Endodermal cell (in vitro differentiated cells): ENCODE results near the gene NFATC2. TPM values are rescaled to one million over a fixed set of nuclear protein-coding genes. Genes with fewer than 3 reads are reported as not detected.

Experiments used
- DNase-seq: peaks from one replicate; pipeline ENCODE4 v3.0.0-alpha.2; 2017
- H3K27ac ChIP-seq: 2 replicates; pipeline ENCODE4 v1.5.1; 2013; ENCODE audit warnings: mild to moderate bottlenecking, low read depth, low read length, moderate library complexity
- H3K27me3 ChIP-seq: 2 replicates; pipeline ENCODE4 v1.6.1; 2013; ENCODE audit warnings: mild to moderate bottlenecking, low read length, moderate library complexity; ENCODE audit not compliant: insufficient read depth, control insufficient read depth, poor library complexity, severe bottlenecking
- H3K36me3 ChIP-seq: 2 replicates; pipeline ENCODE4 v1.7.0; 2013; ENCODE audit warnings: mild to moderate bottlenecking, low read length, moderate library complexity; ENCODE audit not compliant: control insufficient read depth, insufficient read depth
- H3K4me1 ChIP-seq: one replicate; pipeline ENCODE4 v1.7.0; 2013; ENCODE audit warnings: low read length; ENCODE audit not compliant: control insufficient read depth, insufficient read depth
- H3K4me3 ChIP-seq: 2 replicates; pipeline ENCODE4 v1.5.1; 2013; ENCODE audit warnings: mild to moderate bottlenecking, low read length, moderate library complexity
- H3K9ac ChIP-seq: 2 replicates; pipeline ENCODE4 v1.6.1; 2013; ENCODE audit warnings: mild to moderate bottlenecking, low read length, moderate library complexity; ENCODE audit not compliant: poor library complexity, severe bottlenecking; ENCODE audit errors: extremely low read depth
- H3K9me3 ChIP-seq: 2 replicates; pipeline ENCODE4 v1.6.1; 2013; ENCODE audit warnings: mild to moderate bottlenecking, low read length, moderate library complexity; ENCODE audit not compliant: control insufficient read depth
- H3K27ac Mint-ChIP-seq: 2 replicates; pipeline ENCODE4 v1.8.0; 2020; ENCODE audit warnings: mixed read lengths
- H3K27me3 Mint-ChIP-seq: 2 replicates; pipeline ENCODE4 v1.8.0; 2021; ENCODE audit warnings: mild to moderate bottlenecking, mixed read lengths; ENCODE audit not compliant: insufficient read depth
- H3K36me3 Mint-ChIP-seq: 2 replicates; pipeline ENCODE4 v1.8.0; 2020; ENCODE audit warnings: low read depth, mixed read lengths
- H3K4me1 Mint-ChIP-seq: 2 replicates; pipeline ENCODE4 v1.8.0; 2020; ENCODE audit warnings: mixed read lengths
- H3K4me3 Mint-ChIP-seq: 2 replicates; pipeline ENCODE4 v1.8.0; 2020; ENCODE audit warnings: mild to moderate bottlenecking, moderate library complexity, mixed read lengths
- H3K9me3 Mint-ChIP-seq: 2 replicates; pipeline ENCODE4 v1.8.0; 2020; ENCODE audit warnings: mild to moderate bottlenecking, mixed read lengths
- WGBS, 2 experiments: methylation state at CpG; one replicate each; pipeline versions ENCODE4 v1.1.5 to v1.1.7; 2013; ENCODE audit warnings: missing lambda C conversion rate in 2 of 2, mixed read lengths in 1 of 2; ENCODE audit not compliant: insufficient coverage in 1 of 2, insufficient read length in 1 of 2; 5-methylcytosine and 5-hydroxymethylcytosine counted together
- total RNA-seq, 2 donors: library from RNA; stranded (reverse); fragmentation: NEBNext Ultra II Directional in 1 of 2; extraction: Animal tissue kit (Norgen Biotek cat#: 25700) in 1 of 2; gene quantifications; 2 replicates in 1 of 2; 3 replicates in 1 of 2; pipeline ENCODE4 v1.2.1, GENCODE V29; 2021
- TF ChIP-seq, protein P1 (sequence below): fragments of 200-600 bp; sonication (generic); conservative IDR thresholded peaks from 2 replicates; pipeline ENCODE4 v1.5.0; 2021; ENCODE audit warnings: antibody characterized with exemption, mild to moderate bottlenecking

The NFATC2 gene
- total RNA-seq, 2 donors from 2014 or later, result 1.5 to 2.1 TPM

DNA sequence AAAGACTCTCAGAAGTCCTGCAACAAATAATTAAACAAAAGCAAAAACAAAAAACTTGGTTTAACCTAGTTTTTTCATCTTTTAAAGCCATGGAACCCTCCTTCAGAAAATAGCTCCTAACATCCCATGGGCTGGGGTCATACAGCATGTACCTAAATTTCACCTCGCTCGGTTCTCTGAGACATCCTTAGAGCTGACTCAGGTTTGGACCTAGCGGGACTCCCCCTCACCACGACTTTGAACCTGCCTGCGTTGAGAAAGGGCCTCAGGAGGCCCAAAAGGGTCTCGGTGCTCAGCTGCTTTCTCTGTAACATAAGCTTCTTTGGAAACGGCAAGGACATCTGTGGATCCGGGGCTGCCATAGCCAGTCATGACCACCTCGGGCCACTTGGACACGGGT lies 112.8 kb downstream of the NFATC2 start:
- H3K27ac Mint-ChIP-seq, result no peak overlapping the region

DNA sequence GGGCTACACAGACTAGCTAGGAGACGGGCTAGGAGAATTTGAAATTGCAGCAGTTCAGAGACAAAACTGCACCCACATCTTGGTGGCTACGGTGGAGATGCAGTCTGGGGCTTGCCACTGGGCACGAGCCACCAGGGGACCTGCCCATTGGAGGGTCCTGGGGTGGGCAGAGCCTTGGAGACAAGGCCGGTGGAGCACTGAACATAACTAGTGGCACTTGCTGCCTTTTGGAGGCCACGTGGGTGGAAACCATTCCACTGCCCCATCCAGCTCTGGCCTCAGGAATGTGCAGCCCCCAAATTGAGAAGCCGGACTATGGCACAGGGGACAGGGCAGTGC lies 113.4 kb downstream of the NFATC2 start:
- TF ChIP-seq, protein P1, sequence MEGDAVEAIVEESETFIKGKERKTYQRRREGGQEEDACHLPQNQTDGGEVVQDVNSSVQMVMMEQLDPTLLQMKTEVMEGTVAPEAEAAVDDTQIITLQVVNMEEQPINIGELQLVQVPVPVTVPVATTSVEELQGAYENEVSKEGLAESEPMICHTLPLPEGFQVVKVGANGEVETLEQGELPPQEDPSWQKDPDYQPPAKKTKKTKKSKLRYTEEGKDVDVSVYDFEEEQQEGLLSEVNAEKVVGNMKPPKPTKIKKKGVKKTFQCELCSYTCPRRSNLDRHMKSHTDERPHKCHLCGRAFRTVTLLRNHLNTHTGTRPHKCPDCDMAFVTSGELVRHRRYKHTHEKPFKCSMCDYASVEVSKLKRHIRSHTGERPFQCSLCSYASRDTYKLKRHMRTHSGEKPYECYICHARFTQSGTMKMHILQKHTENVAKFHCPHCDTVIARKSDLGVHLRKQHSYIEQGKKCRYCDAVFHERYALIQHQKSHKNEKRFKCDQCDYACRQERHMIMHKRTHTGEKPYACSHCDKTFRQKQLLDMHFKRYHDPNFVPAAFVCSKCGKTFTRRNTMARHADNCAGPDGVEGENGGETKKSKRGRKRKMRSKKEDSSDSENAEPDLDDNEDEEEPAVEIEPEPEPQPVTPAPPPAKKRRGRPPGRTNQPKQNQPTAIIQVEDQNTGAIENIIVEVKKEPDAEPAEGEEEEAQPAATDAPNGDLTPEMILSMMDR, result no peak
- Histone ChIP-seq H3K27ac (no peak overlapping the region), H3K4me3 (no peak overlapping the region), H3K9ac (no peak overlapping the region), H3K27me3 (no peaks in the 10 kb centered on the region), H3K4me1 (no peaks in the 10 kb centered on the region), H3K9me3 (no peaks in the 10 kb centered on the region), H3K36me3 (no peaks in the 10 kb centered on the region)
- Mint-ChIP-seq H3K36me3 (no peaks in the 10 kb centered on the region), H3K4me3 (no peak overlapping the region), H3K4me1 (peaks cover 17% of the 10 kb centered on the region), H3K27ac (no peak overlapping the region), H3K9me3 (no peaks in the 10 kb centered on the region), H3K27me3 (no peaks in the 10 kb centered on the region)
- 89 to 92% methylated on average over 5 to 6 of the region's 6 CpGs for WGBS, 2 experiments
- DNase-seq, result no peak

More for the DNA sequence above, 112.8 kb downstream of the NFATC2 start:
- no peaks in the 10 kb centered on the region for H3K36me3 Mint-ChIP-seq
- no peaks in the 10 kb centered on the region for H3K27me3 Mint-ChIP-seq
- no peak overlapping the region for H3K27ac ChIP-seq
- no peaks in the 10 kb centered on the region for H3K9me3 Mint-ChIP-seq
- no peak overlapping the region for H3K4me3 Mint-ChIP-seq
- 90 to 94% methylated on average over 9 to 10 of the region's 10 CpGs for WGBS, 2 experiments
- H3K4me3 ChIP-seq, result no peak overlapping the region
- H3K9me3 ChIP-seq, result no peaks in the 10 kb centered on the region
- no peaks in the 10 kb centered on the region for H3K27me3 ChIP-seq
- no peak overlapping the region for H3K9ac ChIP-seq
- H3K36me3 ChIP-seq, result no peaks in the 10 kb centered on the region
- no peaks in the 10 kb centered on the region for H3K4me1 ChIP-seq
- DNase-seq, result no peak
- H3K4me1 Mint-ChIP-seq, result peaks cover 13% of the 10 kb centered on the region
- TF ChIP-seq, protein P1, result no peak

DNA sequence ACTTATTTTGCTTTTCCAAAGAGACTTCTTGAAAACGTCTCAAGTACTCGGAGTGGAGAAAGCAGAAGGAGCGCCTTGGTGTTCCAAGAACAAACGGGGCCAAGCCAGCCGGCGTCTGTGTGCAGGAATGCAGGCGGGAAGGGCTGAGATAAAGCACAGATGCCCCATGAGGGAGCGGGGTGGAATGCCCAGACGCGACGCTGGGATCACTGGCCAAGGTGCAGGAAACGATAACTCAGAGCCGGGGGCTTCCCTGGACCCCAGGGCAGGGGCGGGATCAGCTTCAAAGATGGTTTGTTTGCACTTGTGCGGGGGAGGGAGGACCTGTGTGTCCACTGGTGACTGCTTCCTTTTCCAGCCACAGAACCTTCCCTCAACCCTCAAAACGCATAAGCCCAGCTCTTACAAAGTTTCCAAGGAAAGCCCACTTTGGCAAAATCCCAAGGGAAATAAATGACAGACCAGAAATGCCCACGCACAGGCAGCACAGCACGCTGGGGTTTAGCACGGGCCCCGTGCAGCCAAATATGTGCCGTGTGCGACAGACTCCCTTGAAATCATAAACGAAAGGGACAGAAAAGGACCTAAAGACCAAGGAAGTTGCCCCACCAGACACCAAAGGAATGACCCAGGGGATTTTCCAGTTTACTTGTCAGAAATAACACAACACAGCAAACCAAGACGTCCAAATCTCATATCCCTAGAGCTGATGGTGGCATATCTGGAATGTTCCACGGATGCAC lies 113.9 kb downstream of the NFATC2 start:
- peak; percentile 67 for DNase-seq
- no peak overlapping the region for H3K4me3 ChIP-seq
- no peak overlapping the region for H3K27ac Mint-ChIP-seq
- no peaks in the 10 kb centered on the region for H3K36me3 ChIP-seq
- H3K27ac ChIP-seq, result no peak overlapping the region
- H3K9ac ChIP-seq, result no peak overlapping the region
- H3K27me3 ChIP-seq, result no peaks in the 10 kb centered on the region
- H3K4me3 Mint-ChIP-seq, result no peak overlapping the region
- no peaks in the 10 kb centered on the region for H3K27me3 Mint-ChIP-seq
- no peaks in the 10 kb centered on the region for H3K9me3 ChIP-seq
- TF ChIP-seq, protein P1, result no peak
- no peaks in the 10 kb centered on the region for H3K36me3 Mint-ChIP-seq
- no peaks in the 10 kb centered on the region for H3K4me1 ChIP-seq
- H3K9me3 Mint-ChIP-seq, result no peaks in the 10 kb centered on the region
- WGBS, 2 experiments, result 81 to 84% methylated on average over 19 to 25 of the region's 25 CpGs
- peaks cover 22% of the 10 kb centered on the region for H3K4me1 Mint-ChIP-seq
